GM19025 (cell line): Measurements from ENCODE around the gene GBX1.

ENCODE experiments used
- ATAC-seq: cut with Tn5 transposase; IDR thresholded peaks from one replicate; pipeline ENCODE4 v1.9.1; 2021; ENCODE audit warnings: mild to moderate bottlenecking, low read depth, moderate library complexity; ENCODE audit not compliant: unreplicated experiment

GBX1 gene

GRCh38 chr7:151129117-151129959 is 38.2 kb downstream of the GBX1 start:
- no peak for ATAC-seq

GRCh38 chr7:151128716-151129115 is 38.8 kb downstream of the GBX1 start:
- no peak for ATAC-seq

- no peak for ATAC-seq
Observed at GRCh38 chr7:151128144-151128543, 39.4 kb downstream of the GBX1 start.

- ATAC-seq = no peak
Observed at GRCh38 chr7:151126491-151127137, 40.9 kb downstream of the GBX1 start.

GRCh38 chr7:151125846-151126481 is 41.5 kb downstream of the GBX1 start:
- no peak for ATAC-seq

GRCh38 chr7:151125470-151125845 is 42.0 kb downstream of the GBX1 start:
- ATAC-seq = no peak

- no peak for ATAC-seq
Observed at GRCh38 chr7:151124899-151125399, 42.5 kb downstream of the GBX1 start.

GRCh38 chr7:151124481-151124880 is 43.0 kb downstream of the GBX1 start:
- no peak for ATAC-seq

- peak; percentile 92 for ATAC-seq
Observed at GRCh38 chr7:151123822-151124464, 43.6 kb downstream of the GBX1 start.

GRCh38 chr7:151123158-151123821 is 44.2 kb downstream of the GBX1 start:
- no peak for ATAC-seq

- no peak for ATAC-seq
Observed at GRCh38 chr7:151122796-151123157, 44.7 kb downstream of the GBX1 start.

GRCh38 chr7:151122276-151122675 is 45.2 kb downstream of the GBX1 start:
- no peak for ATAC-seq

GRCh38 chr7:151121380-151122170 is 45.9 kb downstream of the GBX1 start:
- ATAC-seq = no peak

- no peak for ATAC-seq
Observed at GRCh38 chr7:151120896-151121295, 46.6 kb downstream of the GBX1 start.

- ATAC-seq = no peak
Observed at GRCh38 chr7:151119902-151120301, 47.6 kb downstream of the GBX1 start.

GRCh38 chr7:151119055-151119415 is 48.5 kb downstream of the GBX1 start:
- no peak for ATAC-seq

- no peak for ATAC-seq
Observed at GRCh38 chr7:151118108-151119054, 49.1 kb downstream of the GBX1 start.

- ATAC-seq = no peak
Observed at GRCh38 chr7:151117565-151117964, 49.9 kb downstream of the GBX1 start.
